HG02798 (cell line): ENCODE data around the gene GFPT1.

Experiments used
- ATAC-seq: cut with Tn5 transposase; IDR thresholded peaks from one replicate; pipeline ENCODE4 v1.9.1; 2021; ENCODE audit warnings: mild to moderate bottlenecking; ENCODE audit not compliant: unreplicated experiment, poor library complexity

The GFPT1 gene

GRCh38 chr2:69335311-69335710 is 51.7 kb downstream of the GFPT1 start:
- no peak for ATAC-seq

GRCh38 chr2:69333352-69333751 is 53.7 kb downstream of the GFPT1 start:
- ATAC-seq, result no peak

GRCh38 chr2:69330781-69331180 is 56.2 kb downstream of the GFPT1 start:
- no peak for ATAC-seq

GRCh38 chr2:69322631-69323030 is 64.4 kb downstream of the GFPT1 start:
- no peak for ATAC-seq

- no peak for ATAC-seq
Measured at GRCh38 chr2:69316550-69316949, 70.5 kb downstream of the GFPT1 start.

- ATAC-seq, result no peak
Measured at GRCh38 chr2:69315160-69315761, 71.8 kb downstream of the GFPT1 start.

GRCh38 chr2:69311024-69311416 is 76.0 kb downstream of the GFPT1 start:
- no peak for ATAC-seq

- no peak for ATAC-seq
Measured at GRCh38 chr2:69310111-69311023, 76.7 kb downstream of the GFPT1 start.

GRCh38 chr2:69309351-69310110 is 77.5 kb downstream of the GFPT1 start:
- ATAC-seq, result no peak

GRCh38 chr2:69308338-69308737 is 78.7 kb downstream of the GFPT1 start:
- no peak for ATAC-seq

GRCh38 chr2:69307579-69308064 is 79.4 kb downstream of the GFPT1 start:
- no peak for ATAC-seq

- ATAC-seq, result peak; percentile 89
Measured at GRCh38 chr2:69306822-69307578, 80.0 kb downstream of the GFPT1 start.

GRCh38 chr2:69306393-69306821 is 80.6 kb downstream of the GFPT1 start:
- ATAC-seq, result no peak

- ATAC-seq, result no peak
Measured at GRCh38 chr2:69305712-69306392, 81.2 kb downstream of the GFPT1 start.

- ATAC-seq, result no peak
Measured at GRCh38 chr2:69305166-69305565, 81.9 kb downstream of the GFPT1 start.

- ATAC-seq, result no peak
Measured at GRCh38 chr2:69304656-69305055, 82.4 kb downstream of the GFPT1 start.

- ATAC-seq, result no peak
Measured at GRCh38 chr2:69300650-69301049, 86.4 kb downstream of the GFPT1 start.

- ATAC-seq, result no peak
Measured at GRCh38 chr2:69299772-69300516, 87.1 kb downstream of the GFPT1 start.

- no peak for ATAC-seq
Measured at GRCh38 chr2:69298862-69299261, 88.2 kb downstream of the GFPT1 start.
